HepG2 (cell line): ENCODE measurements around the gene ATP6V0A1. TPM values are rescaled to one million over a fixed set of nuclear protein-coding genes. Genes with fewer than 3 reads are reported as not detected.

Experiments used
- ETV5 ChIP-seq: IDR thresholded peaks from 2 replicates; pipeline ENCODE4 v1.6.1; 2018; ENCODE audit warnings: missing biosample characterization, missing genetic modification reagents, inconsistent platforms, borderline replicate concordance
- GABPB1 ChIP-seq: IDR thresholded peaks from 2 replicates; pipeline ENCODE4 v1.6.1; 2016; ENCODE audit warnings: mild to moderate bottlenecking, missing genetic modification reagents, moderate library complexity, missing compliant biosample characterization
- GLMP ChIP-seq: sonication (generic); formaldehyde crosslinking; IDR thresholded peaks from 2 replicates; pipeline ENCODE4 v1.9.0; 2021; ENCODE audit warnings: missing genetic modification reagents, mild to moderate bottlenecking, borderline replicate concordance
- HNRNPK ChIP-seq: fragments of 200-400 bp; formaldehyde crosslinking; IDR thresholded peaks from 2 replicates; pipeline ENCODE4 v1.6.1; 2018; ENCODE audit warnings: low read length, low read depth, moderate library complexity, mild to moderate bottlenecking; ENCODE audit not compliant: poor library complexity, severe bottlenecking
- HOXA3 ChIP-seq: sonication (generic); formaldehyde crosslinking; IDR thresholded peaks from 2 replicates; pipeline ENCODE4 v1.5.0; 2020; ENCODE audit warnings: missing genetic modification reagents
- KDM1A ChIP-seq: IDR thresholded peaks from 2 replicates; pipeline ENCODE4 v1.6.1; 2016; ENCODE audit warnings: missing compliant biosample characterization
- NR2C2 ChIP-seq: sonication (generic); formaldehyde crosslinking; IDR thresholded peaks from 2 replicates; pipeline ENCODE4 v1.4.0; 2020; ENCODE audit warnings: missing genetic modification reagents, mild to moderate bottlenecking, moderate library complexity, borderline replicate concordance
- PHF21A ChIP-seq: sonication (generic); formaldehyde crosslinking; IDR thresholded peaks from 2 replicates; pipeline ENCODE4 v1.5.0; 2020; ENCODE audit warnings: mild to moderate bottlenecking, missing genetic modification reagents
- SAP130 ChIP-seq: IDR thresholded peaks from 2 replicates; pipeline ENCODE4 v1.6.1; 2016; ENCODE audit warnings: low read depth
- ZFYVE20 ChIP-seq: sonication (generic); formaldehyde crosslinking; IDR thresholded peaks from 2 replicates; pipeline ENCODE4 v1.8.0; 2023; ENCODE audit warnings: low read depth, mild to moderate bottlenecking, moderate library complexity, missing genetic modification reagents, borderline replicate concordance
- ZMYM4 ChIP-seq: sonication (generic); formaldehyde crosslinking; IDR thresholded peaks from 2 replicates; pipeline ENCODE4 v1.8.1; 2023; ENCODE audit warnings: mild to moderate bottlenecking, missing genetic modification reagents
- ZNF652 ChIP-seq: IDR thresholded peaks from 2 replicates; pipeline ENCODE4 v1.6.1; 2016; ENCODE audit warnings: low read depth, borderline replicate concordance
- ZNF770 ChIP-seq: sonication (generic); formaldehyde crosslinking; IDR thresholded peaks from 2 replicates; pipeline ENCODE4 v1.5.0; 2020; ENCODE audit warnings: mild to moderate bottlenecking, missing genetic modification reagents
- ZNF781 ChIP-seq: sonication (generic); formaldehyde crosslinking; IDR thresholded peaks from 2 replicates; pipeline ENCODE4 v1.5.1; 2020; ENCODE audit warnings: borderline replicate concordance, mild to moderate bottlenecking, missing genetic modification reagents; ENCODE audit errors: not compliant biosample characterization
- polyA plus RNA-seq, 8 experiments: library from polyadenylated mRNA; depleted of rRNA in 3 of 8; stranded (reverse) in 7 of 8; unstranded in 1 of 8; fragments of >200 nt; fragmentation: Illumina TruSeq in 4 of 8; extraction: Trizol in 4 of 8; gene quantifications; 2 replicates each; pipeline versions ENCODE4 v1.2.1 to v1.2.3, GENCODE V29; 2011 to 2016; ENCODE audit warnings: low read depth in 4 of 8, missing spikeins in 1 of 8, mixed read lengths in 1 of 8; ENCODE audit not compliant: insufficient read depth in 1 of 8
- total RNA-seq, 5 experiments: library from RNA; depleted of rRNA; stranded (reverse); fragments of >200 nt; fragmentation: Illumina TruSeq; extraction: Trizol; gene quantifications; 2 replicates each; pipeline ENCODE4 v1.2.3, GENCODE V29; 2016; ENCODE audit warnings: low read depth in 1 of 5
- TF ChIP-seq, protein P1 (sequence below), 2 experiments: sonication (generic) in 1 of 2; formaldehyde crosslinking in 1 of 2; IDR thresholded peaks; 2 replicates each; pipeline versions ENCODE4 v1.6.1 to v1.9.0; 2014 to 2022; ENCODE audit warnings: antibody characterized with exemption in 1 of 2, borderline replicate concordance in 1 of 2, inconsistent platforms in 1 of 2, low read depth in 1 of 2, missing genetic modification reagents in 1 of 2
- TF ChIP-seq, protein P2 (sequence below): sonication (generic); formaldehyde crosslinking; IDR thresholded peaks from 2 replicates; pipeline ENCODE4 v1.4.0; 2020; ENCODE audit warnings: missing genetic modification reagents; ENCODE audit errors: not compliant biosample characterization

ATP6V0A1 gene
- total and polyA plus RNA-seq, 2 of the 13 experiments (the other 11 are each of a cell fraction or from before 2014, with no cell fraction given) = 27.9 to 54.1 TPM

DNA sequence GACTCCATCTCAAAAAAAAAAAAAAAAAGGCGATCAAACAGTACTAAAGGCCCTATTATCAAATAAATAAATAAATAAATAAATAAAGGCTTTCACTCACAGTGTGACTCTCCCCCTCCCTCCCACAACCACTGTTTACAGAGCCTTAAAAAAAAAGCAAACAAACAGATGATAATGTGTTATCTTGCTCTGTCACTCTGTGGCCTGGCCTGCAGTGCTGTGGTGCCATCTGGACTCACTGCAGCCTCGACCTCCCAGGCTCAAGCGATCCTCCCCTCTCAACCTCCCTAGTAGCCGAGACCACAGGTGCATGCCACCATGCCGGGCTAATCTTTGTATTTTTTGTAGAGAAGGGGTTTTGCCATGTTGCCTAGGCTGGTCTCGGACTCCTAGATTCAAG, 69.3 kb downstream of the ATP6V0A1 start (continued):
- no peak for TF ChIP-seq ZFYVE20 (CRISPR knock-in tag)
- TF ChIP-seq PHF21A (CRISPR knock-in tag) = no peak
- TF ChIP-seq GLMP (CRISPR knock-in tag) = no peak
- TF ChIP-seq NR2C2 (CRISPR knock-in tag) = no peak
- no peak for TF ChIP-seq HOXA3
- no peak for TF ChIP-seq ETV5 (CRISPR knock-in tag)
- no peak for TF ChIP-seq HNRNPK
- TF ChIP-seq, protein P1, sequence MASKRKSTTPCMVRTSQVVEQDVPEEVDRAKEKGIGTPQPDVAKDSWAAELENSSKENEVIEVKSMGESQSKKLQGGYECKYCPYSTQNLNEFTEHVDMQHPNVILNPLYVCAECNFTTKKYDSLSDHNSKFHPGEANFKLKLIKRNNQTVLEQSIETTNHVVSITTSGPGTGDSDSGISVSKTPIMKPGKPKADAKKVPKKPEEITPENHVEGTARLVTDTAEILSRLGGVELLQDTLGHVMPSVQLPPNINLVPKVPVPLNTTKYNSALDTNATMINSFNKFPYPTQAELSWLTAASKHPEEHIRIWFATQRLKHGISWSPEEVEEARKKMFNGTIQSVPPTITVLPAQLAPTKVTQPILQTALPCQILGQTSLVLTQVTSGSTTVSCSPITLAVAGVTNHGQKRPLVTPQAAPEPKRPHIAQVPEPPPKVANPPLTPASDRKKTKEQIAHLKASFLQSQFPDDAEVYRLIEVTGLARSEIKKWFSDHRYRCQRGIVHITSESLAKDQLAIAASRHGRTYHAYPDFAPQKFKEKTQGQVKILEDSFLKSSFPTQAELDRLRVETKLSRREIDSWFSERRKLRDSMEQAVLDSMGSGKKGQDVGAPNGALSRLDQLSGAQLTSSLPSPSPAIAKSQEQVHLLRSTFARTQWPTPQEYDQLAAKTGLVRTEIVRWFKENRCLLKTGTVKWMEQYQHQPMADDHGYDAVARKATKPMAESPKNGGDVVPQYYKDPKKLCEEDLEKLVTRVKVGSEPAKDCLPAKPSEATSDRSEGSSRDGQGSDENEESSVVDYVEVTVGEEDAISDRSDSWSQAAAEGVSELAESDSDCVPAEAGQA (IDR thresholded peaks at IDR 0.05; ENCODE audit: low read depth) = no peak
- TF ChIP-seq, protein P1 (CRISPR knock-in tag; IDR thresholded peaks at IDR 0.05; ENCODE audit: borderline replicate concordance) = no peak
- TF ChIP-seq GABPB1 (CRISPR knock-in tag) = no peak
- no peak for TF ChIP-seq ZMYM4 (CRISPR knock-in tag)
- TF ChIP-seq ZNF770 (CRISPR knock-in tag) = peak; percentile 99
- TF ChIP-seq, protein P2, sequence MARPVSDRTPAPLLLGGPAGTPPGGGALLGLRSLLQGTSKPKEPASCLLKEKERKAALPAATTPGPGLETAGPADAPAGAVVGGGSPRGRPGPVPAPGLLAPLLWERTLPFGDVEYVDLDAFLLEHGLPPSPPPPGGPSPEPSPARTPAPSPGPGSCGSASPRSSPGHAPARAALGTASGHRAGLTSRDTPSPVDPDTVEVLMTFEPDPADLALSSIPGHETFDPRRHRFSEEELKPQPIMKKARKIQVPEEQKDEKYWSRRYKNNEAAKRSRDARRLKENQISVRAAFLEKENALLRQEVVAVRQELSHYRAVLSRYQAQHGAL (CRISPR knock-in tag) = no peak
- peak; percentile 38; the same call in 1 of the 2 replicates for TF ChIP-seq SAP130 (CRISPR knock-in tag)
- no peak for TF ChIP-seq KDM1A (CRISPR knock-in tag)
- no peak for TF ChIP-seq ZNF652 (CRISPR knock-in tag)
- no peak for TF ChIP-seq ZNF781 (CRISPR knock-in tag)
